Fibroblast of lung (primary cell): Measurements from ENCODE around the gene DGKA. TPM values are rescaled to one million over a fixed set of nuclear protein-coding genes. Genes with fewer than 3 reads are reported as not detected.

Source experiments
- DNase-seq, 2 donors: peaks; one replicate each; pipeline versions ENCODE4 v3.0.0 to v3.0.0-alpha.2; 2010; ENCODE audit warnings: low read depth in 2 of 2
- H2AFZ ChIP-seq: 2 replicates; pipeline ENCODE4 v1.5.1; 2012; ENCODE audit warnings: low read length, control low read depth, inconsistent platforms
- H3K27ac ChIP-seq: 2 replicates; pipeline ENCODE4 v1.5.1; 2011; ENCODE audit warnings: low read length, control low read depth; ENCODE audit not compliant: insufficient read depth
- H3K27me3 ChIP-seq: 2 replicates; pipeline ENCODE4 v1.5.1; 2011; ENCODE audit warnings: mild to moderate bottlenecking, low read length; ENCODE audit not compliant: control insufficient read depth, insufficient read depth
- H3K36me3 ChIP-seq: 2 replicates; pipeline ENCODE4 v1.5.1; 2011; ENCODE audit warnings: low read length; ENCODE audit not compliant: control insufficient read depth, insufficient read depth
- H3K4me1 ChIP-seq: 2 replicates; pipeline ENCODE4 v1.5.1; 2011; ENCODE audit warnings: low read length; ENCODE audit not compliant: control insufficient read depth, insufficient read depth; ENCODE audit errors: extremely low read depth
- H3K4me2 ChIP-seq: 2 replicates; pipeline ENCODE4 v1.5.1; 2011; ENCODE audit warnings: low read length, control low read depth; ENCODE audit not compliant: insufficient read depth; ENCODE audit errors: extremely low read depth
- H3K4me3 ChIP-seq, 4 experiments: fragments of 200-600 bp in 1 of 4; sonication (generic) in 1 of 4; replicated peaks in 1 of 4; 2 replicates each; pipeline ENCODE4 v1.5.1; 2011 to 2016; ENCODE audit warnings: low read length in 4 of 4, low read depth in 3 of 4, mild to moderate bottlenecking in 3 of 4, control low read depth in 2 of 4, inconsistent platforms in 1 of 4, mixed read lengths in 1 of 4; ENCODE audit not compliant: insufficient read depth in 1 of 4; ENCODE audit errors: control extremely low read depth in 1 of 4
- H3K79me2 ChIP-seq: 2 replicates; pipeline ENCODE4 v1.5.1; 2012; ENCODE audit warnings: mild to moderate bottlenecking, low read length, inconsistent platforms; ENCODE audit not compliant: control insufficient read depth, insufficient read depth
- H3K9ac ChIP-seq: 2 replicates; pipeline ENCODE4 v1.5.1; 2011; ENCODE audit warnings: mild to moderate bottlenecking, low read length, control low read depth; ENCODE audit not compliant: insufficient read depth
- H3K9me3 ChIP-seq: 2 replicates; pipeline ENCODE4 v1.5.1; 2012; ENCODE audit warnings: low read depth, low read length; ENCODE audit not compliant: control insufficient read depth, insufficient read depth
- H4K20me1 ChIP-seq: 2 replicates; pipeline ENCODE4 v1.5.1; 2011; ENCODE audit warnings: low read length; ENCODE audit not compliant: control insufficient read depth, insufficient read depth; ENCODE audit errors: extremely low read depth
- EZH2 ChIP-seq: IDR thresholded peaks from 2 replicates; pipeline ENCODE4 v1.5.1; 2012; ENCODE audit warnings: low read length, control low read depth, mild to moderate bottlenecking; ENCODE audit errors: missing control alignments
- polyA plus RNA-seq, 2 donors: library from polyadenylated mRNA; depleted of rRNA in 1 of 2; stranded (reverse) in 1 of 2; unstranded in 1 of 2; fragments of >200 nt; gene quantifications; 2 replicates each; pipeline ENCODE4 v1.2.1, GENCODE V29; 2011 to 2012; ENCODE audit warnings: missing spikeins in 1 of 2
- total RNA-seq: library from RNA; depleted of rRNA; stranded (reverse); fragments of >200 nt; gene quantifications from 2 replicates; pipeline ENCODE4 v1.2.1, GENCODE V29; 2014
- TF ChIP-seq, protein P1 (sequence below), 2 donors: IDR thresholded peaks in 1 of 2; conservative IDR thresholded peaks in 1 of 2; 1 replicate in 1 of 2; 2 replicates in 1 of 2; pipeline ENCODE4 v1.5.1; 2011 to 2012; ENCODE audit warnings: low read length in 2 of 2, control low read depth in 1 of 2, inconsistent platforms in 1 of 2, low read depth in 1 of 2, mild to moderate bottlenecking in 1 of 2

Gene DGKA
- total and polyA plus RNA-seq, 2 donors (not counting 1 experiment from before 2014, with no cell fraction given) = 44.7 to 51.9 TPM

DNA sequence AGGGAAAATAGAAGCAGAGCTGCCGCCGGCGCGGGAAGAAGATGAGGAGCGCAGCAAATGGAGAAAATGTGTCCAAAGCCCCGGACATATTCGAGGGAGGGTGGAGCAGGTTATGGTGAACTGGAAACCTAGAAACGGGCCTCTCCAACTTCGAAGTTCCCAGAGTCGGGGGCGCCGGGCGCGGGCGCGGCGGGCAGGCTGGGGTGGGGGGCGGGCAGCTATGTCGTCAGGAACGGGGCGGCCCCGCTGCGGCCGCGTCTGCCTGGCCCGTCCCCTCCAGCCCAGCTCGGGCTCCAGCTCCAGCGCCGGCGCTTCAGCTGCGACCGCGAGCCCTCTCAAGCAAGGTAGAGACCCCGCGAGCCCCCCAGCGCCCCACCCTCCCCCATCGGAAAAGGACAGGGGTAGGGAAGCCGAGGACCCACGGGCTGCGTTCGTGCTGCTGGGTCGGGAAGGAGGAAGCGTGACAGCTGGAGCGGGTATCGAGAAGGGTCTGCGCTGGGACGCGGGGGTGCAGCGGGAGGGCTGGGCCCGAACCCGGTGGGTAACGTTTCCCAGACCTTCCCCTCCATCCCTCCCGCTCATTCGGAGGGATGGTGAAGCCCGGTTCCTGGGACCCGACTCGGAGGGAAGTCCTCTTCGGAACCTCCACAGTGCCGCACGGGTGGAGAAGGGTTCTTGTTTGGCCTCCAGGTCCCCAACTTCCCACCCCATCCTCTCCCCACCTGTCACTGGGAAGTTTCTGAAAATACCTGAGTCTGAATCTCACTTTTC is 1.0 kb downstream of the DGKA start:
- Histone ChIP-seq H3K9ac (peak overlapping the region; percentile 72), H3K4me2 (peak overlapping the region; percentile 87), H4K20me1 (no peaks in the 10 kb centered on the region), H3K27me3 (no peaks in the 10 kb centered on the region), H3K4me3 (peak overlapping the region; percentile 60 to 81 (median 72)), H3K4me1 (peaks cover 25% of the 10 kb centered on the region), H3K79me2 (peaks cover 5% of the 10 kb centered on the region), H2AFZ (peak overlapping the region; percentile 78), H3K36me3 (no peaks in the 10 kb centered on the region), H3K9me3 (no peaks in the 10 kb centered on the region), H3K27ac (peak overlapping the region; percentile 82)
- TF ChIP-seq EZH2 = no peak
- TF ChIP-seq, protein P1, sequence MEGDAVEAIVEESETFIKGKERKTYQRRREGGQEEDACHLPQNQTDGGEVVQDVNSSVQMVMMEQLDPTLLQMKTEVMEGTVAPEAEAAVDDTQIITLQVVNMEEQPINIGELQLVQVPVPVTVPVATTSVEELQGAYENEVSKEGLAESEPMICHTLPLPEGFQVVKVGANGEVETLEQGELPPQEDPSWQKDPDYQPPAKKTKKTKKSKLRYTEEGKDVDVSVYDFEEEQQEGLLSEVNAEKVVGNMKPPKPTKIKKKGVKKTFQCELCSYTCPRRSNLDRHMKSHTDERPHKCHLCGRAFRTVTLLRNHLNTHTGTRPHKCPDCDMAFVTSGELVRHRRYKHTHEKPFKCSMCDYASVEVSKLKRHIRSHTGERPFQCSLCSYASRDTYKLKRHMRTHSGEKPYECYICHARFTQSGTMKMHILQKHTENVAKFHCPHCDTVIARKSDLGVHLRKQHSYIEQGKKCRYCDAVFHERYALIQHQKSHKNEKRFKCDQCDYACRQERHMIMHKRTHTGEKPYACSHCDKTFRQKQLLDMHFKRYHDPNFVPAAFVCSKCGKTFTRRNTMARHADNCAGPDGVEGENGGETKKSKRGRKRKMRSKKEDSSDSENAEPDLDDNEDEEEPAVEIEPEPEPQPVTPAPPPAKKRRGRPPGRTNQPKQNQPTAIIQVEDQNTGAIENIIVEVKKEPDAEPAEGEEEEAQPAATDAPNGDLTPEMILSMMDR (conservative IDR thresholded peaks at IDR 0.05 in 1 of 2, IDR thresholded peaks at IDR 0.05 in 1 of 2; ENCODE audit: low read depth in 1 of 2, low read length in 2 of 2) = no peak
- peak; percentile 41 to 48 for DNase-seq

DNA sequence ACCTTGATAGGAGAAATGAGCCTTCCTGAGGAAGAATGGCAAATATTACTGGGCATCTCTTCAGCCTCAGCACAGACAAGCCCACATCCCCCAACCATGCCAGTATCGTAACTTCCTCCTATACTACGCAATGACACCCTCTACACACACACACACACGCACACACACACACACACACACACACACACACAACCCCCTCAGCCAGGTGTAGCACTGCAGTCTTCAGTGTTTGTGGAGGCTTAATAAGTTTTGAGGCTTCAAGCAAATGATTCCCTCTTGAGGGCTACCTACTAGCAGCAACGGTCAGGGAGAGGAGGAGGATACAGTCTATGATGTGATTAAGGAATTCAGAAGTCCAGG is 1.6 kb downstream of the DGKA start:
- H3K4me1 ChIP-seq = peaks cover 25% of the 10 kb centered on the region
- H4K20me1 ChIP-seq = no peaks in the 10 kb centered on the region
- peak overlapping the region; percentile 87 for H3K4me2 ChIP-seq
- peak; percentile 49 to 50 for DNase-seq
- peak overlapping the region; percentile 60 to 81 (median 72) for H3K4me3 ChIP-seq
- no peak overlapping the region for H2AFZ ChIP-seq
- no peak overlapping the region for H3K9ac ChIP-seq
- peak overlapping the region; percentile 71 for H3K27ac ChIP-seq
- H3K79me2 ChIP-seq = peaks cover 3% of the 10 kb centered on the region
- H3K27me3 ChIP-seq = no peaks in the 10 kb centered on the region
- no peaks in the 10 kb centered on the region for H3K36me3 ChIP-seq
- no peak for TF ChIP-seq EZH2
- TF ChIP-seq, protein P1 (conservative IDR thresholded peaks at IDR 0.05 in 1 of 2, IDR thresholded peaks at IDR 0.05 in 1 of 2; ENCODE audit: low read depth in 1 of 2, low read length in 2 of 2) = no peak
- H3K9me3 ChIP-seq = no peaks in the 10 kb centered on the region

DNA sequence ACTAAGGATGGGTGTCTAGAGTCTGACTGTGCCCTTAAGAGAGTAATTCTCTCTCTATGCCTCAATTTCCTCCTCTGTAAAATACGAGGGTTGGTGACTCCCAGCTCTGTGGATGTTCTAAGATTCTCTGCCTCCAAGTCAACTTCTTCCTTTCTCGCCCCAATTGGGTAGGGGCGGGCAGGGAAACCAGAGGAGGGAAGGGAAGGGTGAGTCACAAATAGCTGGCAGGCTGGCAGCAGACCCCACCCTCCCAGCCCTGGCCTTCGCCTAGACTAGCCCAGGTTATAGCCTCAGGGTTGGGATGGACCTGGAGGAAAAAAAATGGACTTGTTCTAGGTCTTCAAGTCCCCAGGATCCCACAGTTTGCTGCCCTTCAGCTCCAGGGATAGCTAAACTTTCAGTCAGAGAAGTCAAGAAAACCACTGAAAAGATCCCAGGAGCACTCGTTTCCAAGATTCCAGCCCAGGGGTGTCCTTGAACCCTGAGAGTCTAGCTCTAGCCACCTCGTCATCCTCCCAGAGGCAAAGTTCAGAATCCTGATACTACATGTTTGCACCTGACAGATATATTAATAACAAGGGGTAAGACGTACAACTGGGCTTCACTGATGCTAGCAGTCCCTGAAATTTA is 2.3 kb downstream of the DGKA start:
- no peak overlapping the region for H3K9ac ChIP-seq

More for the DNA sequence above, 2.3 kb downstream of the DGKA start:
- peaks cover 2% of the 10 kb centered on the region for H3K36me3 ChIP-seq
- no peaks in the 10 kb centered on the region for H3K79me2 ChIP-seq
- H3K27ac ChIP-seq = no peak overlapping the region
- H3K9me3 ChIP-seq = no peaks in the 10 kb centered on the region
- H3K4me3 ChIP-seq = peak overlapping the region in 2 of 4 experiments; percentile 64 to 81
- peak overlapping the region; percentile 87 for H3K4me2 ChIP-seq
- H3K4me1 ChIP-seq = peaks cover 25% of the 10 kb centered on the region
- no peaks in the 10 kb centered on the region for H4K20me1 ChIP-seq
- no peaks in the 10 kb centered on the region for H3K27me3 ChIP-seq
- DNase-seq = peak; percentile 26 to 36
- H2AFZ ChIP-seq = no peak overlapping the region
- TF ChIP-seq EZH2 = no peak
- TF ChIP-seq, protein P1 (conservative IDR thresholded peaks at IDR 0.05 in 1 of 2, IDR thresholded peaks at IDR 0.05 in 1 of 2; ENCODE audit: low read depth in 1 of 2, low read length in 2 of 2) = no peak
